Large intestine (tissue), 1 donor: ENCODE data around the gene RPTN. TPM values are rescaled to one million over a fixed set of nuclear protein-coding genes. Genes with fewer than 3 reads are reported as not detected.

Experiments
- polyA plus RNA-seq: library from polyadenylated mRNA; unstranded; fragments of 120-200 nt; gene quantifications from one replicate; pipeline ENCODE4 v1.2.1, GENCODE V29; 2013

Gene RPTN
- polyA plus RNA-seq, 1 donor, result not detected

Other genes with a start within 250 kb of the RPTN start
- gene THEM4, start 249.7 kb downstream of the RPTN start, polyA plus RNA-seq, result 40.7 TPM
- 877 TPM for gene S100A10, start 165.4 kb downstream of the RPTN start, polyA plus RNA-seq
- 314 TPM for gene S100A11, start 122.2 kb downstream of the RPTN start, polyA plus RNA-seq
- not detected for gene TCHHL1, start 70.2 kb downstream of the RPTN start, polyA plus RNA-seq
- gene TCHH, start 43.8 kb downstream of the RPTN start, polyA plus RNA-seq, result 0.22 TPM
- gene HRNR, start 65.0 kb upstream of the RPTN start, polyA plus RNA-seq, result 0.12 TPM
- gene FLG, start 166.0 kb upstream of the RPTN start, polyA plus RNA-seq, result 0.73 TPM
- 0.06 TPM for gene FLG2, start 200.8 kb upstream of the RPTN start, polyA plus RNA-seq